OCI-LY3 (cell line): Measurements from ENCODE around the gene DDX60.

Source experiments
- CTCF ChIP-seq: fragments of 200-600, 300-600 bp; sonication (generic); IDR thresholded peaks from 2 replicates; pipeline ENCODE4 v1.5.1; 2014; ENCODE audit warnings: antibody characterized with exemption, low read length, low read depth
- EZH2phosphoT487 ChIP-seq: fragments of 200-600 bp; shearing (Covaris generic); IDR thresholded peaks from 2 replicates; pipeline ENCODE4 v1.6.1; 2018; ENCODE audit warnings: antibody characterized with exemption, mixed run types, low read depth

DNA sequence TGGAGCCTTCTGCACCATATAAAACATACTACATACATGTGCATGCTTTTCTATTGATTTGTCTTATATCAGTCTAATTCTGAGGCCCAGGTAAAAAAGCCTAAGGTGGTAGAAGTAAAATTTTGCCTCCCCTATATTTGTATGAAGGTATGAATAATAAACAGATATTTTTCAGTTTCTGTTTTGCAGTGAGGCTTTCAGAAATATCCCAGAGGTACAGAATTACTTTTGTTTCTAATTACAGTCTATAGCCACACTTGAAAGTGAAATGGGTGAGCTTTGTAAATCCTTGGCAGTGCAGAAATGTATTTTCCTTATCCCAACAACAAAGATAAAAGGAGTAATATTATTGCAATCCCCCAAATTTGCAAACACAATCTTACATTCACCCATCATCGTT, 59.5 kb downstream of the DDX60 start:
- TF ChIP-seq CTCF (no peak), EZH2phosphoT487 (no peak)
